Fibroblast of lung (primary cell): Measurements from ENCODE around the gene ARHGAP42. TPM values are rescaled to one million over a fixed set of nuclear protein-coding genes. Genes with fewer than 3 reads are reported as not detected.
"Not testable (repeated sequence)": the region's sequence is repeated elsewhere in the genome, so short reads cannot be mapped to it uniquely, and the experiment has no call there.

ENCODE experiments used
- DNase-seq, 2 donors: peaks; one replicate each; pipeline versions ENCODE4 v3.0.0 to v3.0.0-alpha.2; 2010; ENCODE audit warnings: low read depth in 2 of 2
- H2AFZ ChIP-seq: 2 replicates; pipeline ENCODE4 v1.5.1; 2012; ENCODE audit warnings: low read length, control low read depth, inconsistent platforms
- H3K27ac ChIP-seq: 2 replicates; pipeline ENCODE4 v1.5.1; 2011; ENCODE audit warnings: low read length, control low read depth; ENCODE audit not compliant: insufficient read depth
- H3K27me3 ChIP-seq: 2 replicates; pipeline ENCODE4 v1.5.1; 2011; ENCODE audit warnings: mild to moderate bottlenecking, low read length; ENCODE audit not compliant: control insufficient read depth, insufficient read depth
- H3K36me3 ChIP-seq: 2 replicates; pipeline ENCODE4 v1.5.1; 2011; ENCODE audit warnings: low read length; ENCODE audit not compliant: control insufficient read depth, insufficient read depth
- H3K4me1 ChIP-seq: 2 replicates; pipeline ENCODE4 v1.5.1; 2011; ENCODE audit warnings: low read length; ENCODE audit not compliant: control insufficient read depth, insufficient read depth; ENCODE audit errors: extremely low read depth
- H3K4me2 ChIP-seq: 2 replicates; pipeline ENCODE4 v1.5.1; 2011; ENCODE audit warnings: low read length, control low read depth; ENCODE audit not compliant: insufficient read depth; ENCODE audit errors: extremely low read depth
- H3K4me3 ChIP-seq, 4 experiments: fragments of 200-600 bp in 1 of 4; sonication (generic) in 1 of 4; replicated peaks in 1 of 4; 2 replicates each; pipeline ENCODE4 v1.5.1; 2011 to 2016; ENCODE audit warnings: low read length in 4 of 4, low read depth in 3 of 4, mild to moderate bottlenecking in 3 of 4, control low read depth in 2 of 4, inconsistent platforms in 1 of 4, mixed read lengths in 1 of 4; ENCODE audit not compliant: insufficient read depth in 1 of 4; ENCODE audit errors: control extremely low read depth in 1 of 4
- H3K79me2 ChIP-seq: 2 replicates; pipeline ENCODE4 v1.5.1; 2012; ENCODE audit warnings: mild to moderate bottlenecking, low read length, inconsistent platforms; ENCODE audit not compliant: control insufficient read depth, insufficient read depth
- H3K9ac ChIP-seq: 2 replicates; pipeline ENCODE4 v1.5.1; 2011; ENCODE audit warnings: mild to moderate bottlenecking, low read length, control low read depth; ENCODE audit not compliant: insufficient read depth
- H3K9me3 ChIP-seq: 2 replicates; pipeline ENCODE4 v1.5.1; 2012; ENCODE audit warnings: low read depth, low read length; ENCODE audit not compliant: control insufficient read depth, insufficient read depth
- H4K20me1 ChIP-seq: 2 replicates; pipeline ENCODE4 v1.5.1; 2011; ENCODE audit warnings: low read length; ENCODE audit not compliant: control insufficient read depth, insufficient read depth; ENCODE audit errors: extremely low read depth
- CTCF ChIP-seq, 2 donors: IDR thresholded peaks in 1 of 2; conservative IDR thresholded peaks in 1 of 2; 1 replicate in 1 of 2; 2 replicates in 1 of 2; pipeline ENCODE4 v1.5.1; 2011 to 2012; ENCODE audit warnings: low read length in 2 of 2, control low read depth in 1 of 2, inconsistent platforms in 1 of 2, low read depth in 1 of 2, mild to moderate bottlenecking in 1 of 2
- EZH2 ChIP-seq: IDR thresholded peaks from 2 replicates; pipeline ENCODE4 v1.5.1; 2012; ENCODE audit warnings: low read length, control low read depth, mild to moderate bottlenecking; ENCODE audit errors: missing control alignments
- polyA plus RNA-seq, 2 donors: library from polyadenylated mRNA; depleted of rRNA in 1 of 2; stranded (reverse) in 1 of 2; unstranded in 1 of 2; fragments of >200 nt; gene quantifications; 2 replicates each; pipeline ENCODE4 v1.2.1, GENCODE V29; 2011 to 2012; ENCODE audit warnings: missing spikeins in 1 of 2
- total RNA-seq: library from RNA; depleted of rRNA; stranded (reverse); fragments of >200 nt; gene quantifications from 2 replicates; pipeline ENCODE4 v1.2.1, GENCODE V29; 2014

Gene ARHGAP42
- total and polyA plus RNA-seq, 2 donors (not counting 1 experiment from before 2014, with no cell fraction given) = 8.0 to 13.4 TPM

- TF ChIP-seq CTCF (conservative IDR thresholded peaks at IDR 0.05 in 1 of 2, IDR thresholded peaks at IDR 0.05 in 1 of 2; ENCODE audit: low read depth in 1 of 2, low read length in 2 of 2) (no peak), EZH2 (no peak)
- Histone ChIP-seq H3K4me1 (no peaks in the 10 kb centered on the region), H3K4me3 (no peak overlapping the region), H3K4me2 (no peak overlapping the region), H4K20me1 (no peaks in the 10 kb centered on the region), H3K27me3 (no peaks in the 10 kb centered on the region), H3K79me2 (no peaks in the 10 kb centered on the region), H3K9ac (no peak overlapping the region), H3K9me3 (no peaks in the 10 kb centered on the region), H2AFZ (no peak overlapping the region), H3K27ac (no peak overlapping the region), H3K36me3 (no peaks in the 10 kb centered on the region)
- DNase-seq = no peak
Observed at GRCh38 chr11:101009690-101010055, 322.6 kb downstream of the ARHGAP42 start.

GRCh38 chr11:101010899-101011298 is 323.8 kb downstream of the ARHGAP42 start:
- H3K79me2 ChIP-seq = no peaks in the 10 kb centered on the region
- no peak overlapping the region for H3K4me3 ChIP-seq
- H3K4me2 ChIP-seq = no peak overlapping the region
- TF ChIP-seq EZH2 (no peak), CTCF (conservative IDR thresholded peaks at IDR 0.05 in 1 of 2, IDR thresholded peaks at IDR 0.05 in 1 of 2; ENCODE audit: low read depth in 1 of 2, low read length in 2 of 2) (no peak)
- H4K20me1 ChIP-seq = no peaks in the 10 kb centered on the region
- DNase-seq = peak in 1 of 2 donors; percentile 63
- no peaks in the 10 kb centered on the region for H3K9me3 ChIP-seq
- no peaks in the 10 kb centered on the region for H3K27me3 ChIP-seq
- H3K27ac ChIP-seq = no peak overlapping the region
- no peak overlapping the region for H3K9ac ChIP-seq
- no peaks in the 10 kb centered on the region for H3K36me3 ChIP-seq
- H2AFZ ChIP-seq = no peak overlapping the region
- no peaks in the 10 kb centered on the region for H3K4me1 ChIP-seq

GRCh38 chr11:101011881-101012280 is 324.8 kb downstream of the ARHGAP42 start:
- Histone ChIP-seq H3K4me3 (no peak overlapping the region), H3K4me2 (no peak overlapping the region), H3K27ac (no peak overlapping the region), H3K4me1 (no peaks in the 10 kb centered on the region), H3K79me2 (no peaks in the 10 kb centered on the region), H3K27me3 (no peaks in the 10 kb centered on the region), H3K36me3 (no peaks in the 10 kb centered on the region), H3K9me3 (no peaks in the 10 kb centered on the region), H3K9ac (no peak overlapping the region), H4K20me1 (no peaks in the 10 kb centered on the region), H2AFZ (no peak overlapping the region)
- no peak for DNase-seq
- TF ChIP-seq CTCF (conservative IDR thresholded peaks at IDR 0.05 in 1 of 2, IDR thresholded peaks at IDR 0.05 in 1 of 2; ENCODE audit: low read depth in 1 of 2, low read length in 2 of 2) (no peak), EZH2 (no peak)

GRCh38 chr11:101013702-101014101 is 326.6 kb downstream of the ARHGAP42 start:
- not testable (repeated sequence) for H3K4me2 ChIP-seq, H3K9me3 ChIP-seq, H3K4me3 ChIP-seq, H3K36me3 ChIP-seq, H2AFZ ChIP-seq, H3K27me3 ChIP-seq, H3K27ac ChIP-seq, H3K4me1 ChIP-seq, DNase-seq, H3K79me2 ChIP-seq, H3K9ac ChIP-seq, H4K20me1 ChIP-seq
